Measurements from ENCODE around the gene PEX1. TPM values are rescaled to one million over a fixed set of nuclear protein-coding genes. Genes with fewer than 3 reads are reported as not detected.

Gene PEX1
- total and polyA plus RNA-seq, 2 donors (not counting 1 experiment from before 2014, with no cell fraction given): 11.3 to 23.0 TPM

DNA sequence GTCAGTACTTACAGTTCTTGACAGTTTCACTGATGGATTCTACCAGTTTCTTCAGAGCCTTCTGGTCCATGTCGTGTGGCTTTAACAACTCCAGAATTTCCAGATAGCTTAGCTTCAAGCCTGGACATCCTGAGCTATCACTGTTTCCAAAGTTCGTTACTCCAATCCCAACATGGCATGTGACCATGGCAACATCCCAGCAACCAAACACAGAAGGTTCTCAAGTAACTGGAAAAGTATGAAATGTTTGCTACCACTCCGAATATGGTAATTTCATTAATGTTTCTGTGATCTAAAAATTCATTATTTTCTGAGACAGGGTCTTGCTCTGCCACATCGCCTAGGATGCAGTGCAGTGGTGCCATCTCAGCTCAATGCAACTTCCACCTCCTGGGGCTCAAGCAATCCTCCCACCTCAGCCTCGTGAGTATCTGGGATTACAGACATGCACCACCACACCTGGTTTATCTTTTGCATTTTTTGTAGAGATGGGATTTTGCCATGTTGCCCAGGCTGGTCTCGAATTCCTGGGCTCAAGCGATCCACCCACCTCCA, 29.6 kb upstream of the PEX1 start:
- Histone ChIP-seq H3K4me2 (ENCODE audit: extremely low read depth, insufficient read depth, low read length) (no peak overlapping the region), H3K36me3 (ENCODE audit: control insufficient read depth, insufficient read depth, low read length) (no peaks in the 10 kb centered on the region), H3K27me3 (ENCODE audit: control insufficient read depth, insufficient read depth, low read length) (no peaks in the 10 kb centered on the region), H2AFZ (ENCODE audit: low read length) (no peak overlapping the region), H3K79me2 (ENCODE audit: control insufficient read depth, insufficient read depth, low read length) (no peaks in the 10 kb centered on the region), H3K9ac (ENCODE audit: insufficient read depth, low read length) (no peak overlapping the region), H3K9me3 (ENCODE audit: control insufficient read depth, insufficient read depth, low read depth, low read length) (no peaks in the 10 kb centered on the region), H3K27ac (ENCODE audit: insufficient read depth, low read length) (no peak overlapping the region), H3K4me3 (replicated peaks in 1 of 4; ENCODE audit: control extremely low read depth in 1 of 4, insufficient read depth in 1 of 4, low read depth in 3 of 4, low read length in 4 of 4) (no peak overlapping the region), H4K20me1 (ENCODE audit: control insufficient read depth, extremely low read depth, insufficient read depth, low read length) (no peaks in the 10 kb centered on the region), H3K4me1 (ENCODE audit: control insufficient read depth, extremely low read depth, insufficient read depth, low read length) (no peaks in the 10 kb centered on the region)
- no peak for DNase-seq (ENCODE audit: low read depth in 2 of 2)
- TF ChIP-seq, protein P1, sequence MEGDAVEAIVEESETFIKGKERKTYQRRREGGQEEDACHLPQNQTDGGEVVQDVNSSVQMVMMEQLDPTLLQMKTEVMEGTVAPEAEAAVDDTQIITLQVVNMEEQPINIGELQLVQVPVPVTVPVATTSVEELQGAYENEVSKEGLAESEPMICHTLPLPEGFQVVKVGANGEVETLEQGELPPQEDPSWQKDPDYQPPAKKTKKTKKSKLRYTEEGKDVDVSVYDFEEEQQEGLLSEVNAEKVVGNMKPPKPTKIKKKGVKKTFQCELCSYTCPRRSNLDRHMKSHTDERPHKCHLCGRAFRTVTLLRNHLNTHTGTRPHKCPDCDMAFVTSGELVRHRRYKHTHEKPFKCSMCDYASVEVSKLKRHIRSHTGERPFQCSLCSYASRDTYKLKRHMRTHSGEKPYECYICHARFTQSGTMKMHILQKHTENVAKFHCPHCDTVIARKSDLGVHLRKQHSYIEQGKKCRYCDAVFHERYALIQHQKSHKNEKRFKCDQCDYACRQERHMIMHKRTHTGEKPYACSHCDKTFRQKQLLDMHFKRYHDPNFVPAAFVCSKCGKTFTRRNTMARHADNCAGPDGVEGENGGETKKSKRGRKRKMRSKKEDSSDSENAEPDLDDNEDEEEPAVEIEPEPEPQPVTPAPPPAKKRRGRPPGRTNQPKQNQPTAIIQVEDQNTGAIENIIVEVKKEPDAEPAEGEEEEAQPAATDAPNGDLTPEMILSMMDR (conservative IDR thresholded peaks at IDR 0.05 in 1 of 2, IDR thresholded peaks at IDR 0.05 in 1 of 2; ENCODE audit: low read depth in 1 of 2, low read length in 2 of 2): no peak
- TF ChIP-seq EZH2 (IDR thresholded peaks at IDR 0.05; ENCODE audit: low read length, missing control alignments): no peak

GRCh38 chr7:92557249-92557648, 28.9 kb upstream of the PEX1 start:
- Histone ChIP-seq H2AFZ (ENCODE audit: low read length) (no peak overlapping the region), H3K36me3 (ENCODE audit: control insufficient read depth, insufficient read depth, low read length) (no peaks in the 10 kb centered on the region), H3K27ac (ENCODE audit: insufficient read depth, low read length) (no peak overlapping the region), H3K4me1 (ENCODE audit: control insufficient read depth, extremely low read depth, insufficient read depth, low read length) (no peaks in the 10 kb centered on the region), H3K4me2 (ENCODE audit: extremely low read depth, insufficient read depth, low read length) (no peak overlapping the region), H3K27me3 (ENCODE audit: control insufficient read depth, insufficient read depth, low read length) (no peaks in the 10 kb centered on the region), H3K9me3 (ENCODE audit: control insufficient read depth, insufficient read depth, low read depth, low read length) (no peaks in the 10 kb centered on the region), H3K9ac (ENCODE audit: insufficient read depth, low read length) (no peak overlapping the region), H3K4me3 (replicated peaks in 1 of 4; ENCODE audit: control extremely low read depth in 1 of 4, insufficient read depth in 1 of 4, low read depth in 3 of 4, low read length in 4 of 4) (no peak overlapping the region), H4K20me1 (ENCODE audit: control insufficient read depth, extremely low read depth, insufficient read depth, low read length) (no peaks in the 10 kb centered on the region), H3K79me2 (ENCODE audit: control insufficient read depth, insufficient read depth, low read length) (no peaks in the 10 kb centered on the region)
- no peak for DNase-seq (ENCODE audit: low read depth in 2 of 2)
- TF ChIP-seq EZH2 (IDR thresholded peaks at IDR 0.05; ENCODE audit: low read length, missing control alignments): no peak
- TF ChIP-seq, protein P1 (conservative IDR thresholded peaks at IDR 0.05 in 1 of 2, IDR thresholded peaks at IDR 0.05 in 1 of 2; ENCODE audit: low read depth in 1 of 2, low read length in 2 of 2): no peak

GRCh38 chr7:92550194-92550593, 21.9 kb upstream of the PEX1 start:
- no peaks in the 10 kb centered on the region for H3K4me1 ChIP-seq (ENCODE audit: control insufficient read depth, extremely low read depth, insufficient read depth, low read length)
- no peak overlapping the region for H3K4me3 ChIP-seq (replicated peaks in 1 of 4; ENCODE audit: control extremely low read depth in 1 of 4, insufficient read depth in 1 of 4, low read depth in 3 of 4, low read length in 4 of 4)
- TF ChIP-seq, protein P1 (conservative IDR thresholded peaks at IDR 0.05 in 1 of 2, IDR thresholded peaks at IDR 0.05 in 1 of 2; ENCODE audit: low read depth in 1 of 2, low read length in 2 of 2): no peak
- TF ChIP-seq EZH2 (IDR thresholded peaks at IDR 0.05; ENCODE audit: low read length, missing control alignments): no peak
- no peaks in the 10 kb centered on the region for H3K9me3 ChIP-seq (ENCODE audit: control insufficient read depth, insufficient read depth, low read depth, low read length)
- H3K79me2 ChIP-seq (ENCODE audit: control insufficient read depth, insufficient read depth, low read length): no peaks in the 10 kb centered on the region
- H3K4me2 ChIP-seq (ENCODE audit: extremely low read depth, insufficient read depth, low read length): no peak overlapping the region
- no peak for DNase-seq (ENCODE audit: low read depth in 2 of 2)
- H3K27me3 ChIP-seq (ENCODE audit: control insufficient read depth, insufficient read depth, low read length): no peaks in the 10 kb centered on the region
- no peaks in the 10 kb centered on the region for H3K36me3 ChIP-seq (ENCODE audit: control insufficient read depth, insufficient read depth, low read length)
- no peaks in the 10 kb centered on the region for H4K20me1 ChIP-seq (ENCODE audit: control insufficient read depth, extremely low read depth, insufficient read depth, low read length)
- peak overlapping the region; percentile 46 for H2AFZ ChIP-seq (ENCODE audit: low read length)
- no peak overlapping the region for H3K27ac ChIP-seq (ENCODE audit: insufficient read depth, low read length)
- H3K9ac ChIP-seq (ENCODE audit: insufficient read depth, low read length): no peak overlapping the region

All from fibroblast of lung (primary cell).